Panc1 (cell line): ENCODE data around the gene DEAF1. TPM values are rescaled to one million over a fixed set of nuclear protein-coding genes. Genes with fewer than 3 reads are reported as not detected.

Experiments
- ATAC-seq: fragments of 200-7000 bp; cut with Tn5 transposase; 2 replicates; pipeline ENCODE4 v1.9.1; 2020; ENCODE audit warnings: mild to moderate bottlenecking, moderate library complexity
- BruUV-seq: library from RNA; stranded (reverse); fragments of 400-500 nt; replicated peaks from 2 replicates; lab custom pipeline; 2021; lab: Mats Ljungman, UMichigan
- CTCF ChIA-PET: fragments of 300-600 bp; sonication (Branson Sonifier 250); formaldehyde crosslinking; loops from one replicate; lab custom pipeline; 2022; ENCODE audit warnings: antibody characterized with exemption; lab: Charles Lee
- POLR2A ChIA-PET: fragments of 300-600 bp; sonication (Branson Sonifier 250); formaldehyde crosslinking; loops from one replicate; lab custom pipeline; 2022; ENCODE audit warnings: antibody characterized with exemption; lab: Charles Lee
- DNase-seq: peaks from one replicate; pipeline ENCODE4 v3.0.0-alpha.2; 2010; ENCODE audit warnings: low read depth, low spot score
- H3K27ac ChIP-seq: 2 replicates; pipeline ENCODE4 v1.5.1; 2011; ENCODE audit warnings: mild to moderate bottlenecking, low read length, inconsistent platforms
- H3K27me3 ChIP-seq: fragments of 200-500 bp; sonication (Bioruptor generic); 2 replicates; pipeline ENCODE4 v1.6.0; 2014; ENCODE audit warnings: low read length, inconsistent platforms; ENCODE audit not compliant: control insufficient read depth, insufficient read depth
- H3K36me3 ChIP-seq: fragments of 200-500 bp; sonication (Bioruptor generic); 2 replicates; pipeline ENCODE4 v1.5.1; 2014; ENCODE audit warnings: inconsistent platforms, mild to moderate bottlenecking, low read length, moderate library complexity; ENCODE audit not compliant: control insufficient read depth, insufficient read depth
- H3K4me1 ChIP-seq: 2 replicates; pipeline ENCODE4 v1.5.1; 2011; ENCODE audit warnings: inconsistent platforms, mild to moderate bottlenecking, low read length, moderate library complexity; ENCODE audit not compliant: control insufficient read depth, insufficient read depth
- H3K4me3 ChIP-seq, 2 experiments: 2 replicates each; pipeline ENCODE4 v1.5.1; 2011 to 2012; ENCODE audit warnings: low read depth in 2 of 2, low read length in 2 of 2, mild to moderate bottlenecking in 2 of 2, inconsistent platforms in 1 of 2, moderate library complexity in 1 of 2
- H3K9me3 ChIP-seq: fragments of 200-500 bp; sonication (Bioruptor generic); 2 replicates; pipeline ENCODE4 v1.5.1; 2014; ENCODE audit warnings: low read depth, mild to moderate bottlenecking, inconsistent platforms, low read length, moderate library complexity; ENCODE audit not compliant: control insufficient read depth, insufficient read depth
- POLR2AphosphoS5 ChIP-seq: IDR thresholded peaks from 2 replicates; pipeline ENCODE4 v1.6.1; 2012; ENCODE audit warnings: mild to moderate bottlenecking, low read depth, low read length, moderate library complexity
- SIN3A ChIP-seq: IDR thresholded peaks from 2 replicates; pipeline ENCODE4 v1.6.1; 2012; ENCODE audit warnings: low read depth, mild to moderate bottlenecking, low read length, moderate library complexity, borderline replicate concordance; ENCODE audit not compliant: insufficient read depth
- TCF7L2 ChIP-seq: IDR thresholded peaks from 2 replicates; pipeline ENCODE4 v1.6.1; 2011; ENCODE audit warnings: mild to moderate bottlenecking, low read depth, low read length, inconsistent platforms
- in situ Hi-C: cut with HindIII; loops from 2 replicates; pipeline ENCODE4 v1.10.0; 2016; ENCODE audit warnings: low sequenced_read_pairs, low pct_unique_long_range_greater_than_20kb
- intact Hi-C: fragments of 100-400 bp; cut with micrococcal nuclease; formaldehyde crosslinking; loops from one replicate; pipeline ENCODE4 v1.10.0; 2022; ENCODE audit not compliant: unreplicated experiment
- total RNA-seq: library from RNA; stranded (reverse); gene quantifications from one replicate; pipeline ENCODE4 v1.2.1, GENCODE V29; 2021; ENCODE audit not compliant: unreplicated experiment
- TF ChIP-seq, protein P1 (sequence below), 2 experiments: IDR thresholded peaks; 2 replicates each; pipeline ENCODE4 v1.6.1; 2011 to 2012; ENCODE audit warnings: low read depth in 2 of 2, control low read depth in 1 of 2, low read length in 1 of 2, mild to moderate bottlenecking in 1 of 2, moderate library complexity in 1 of 2; ENCODE audit not compliant: insufficient read depth in 1 of 2
- TF ChIP-seq, protein P2 (sequence below): fragments of 450-650 bp; IDR thresholded peaks from 2 replicates; pipeline ENCODE4 v1.5.1; 2017; ENCODE audit warnings: mild to moderate bottlenecking

DEAF1 gene
- total RNA-seq, 1 experiment from 2014 or later, result 105 TPM

DNA sequence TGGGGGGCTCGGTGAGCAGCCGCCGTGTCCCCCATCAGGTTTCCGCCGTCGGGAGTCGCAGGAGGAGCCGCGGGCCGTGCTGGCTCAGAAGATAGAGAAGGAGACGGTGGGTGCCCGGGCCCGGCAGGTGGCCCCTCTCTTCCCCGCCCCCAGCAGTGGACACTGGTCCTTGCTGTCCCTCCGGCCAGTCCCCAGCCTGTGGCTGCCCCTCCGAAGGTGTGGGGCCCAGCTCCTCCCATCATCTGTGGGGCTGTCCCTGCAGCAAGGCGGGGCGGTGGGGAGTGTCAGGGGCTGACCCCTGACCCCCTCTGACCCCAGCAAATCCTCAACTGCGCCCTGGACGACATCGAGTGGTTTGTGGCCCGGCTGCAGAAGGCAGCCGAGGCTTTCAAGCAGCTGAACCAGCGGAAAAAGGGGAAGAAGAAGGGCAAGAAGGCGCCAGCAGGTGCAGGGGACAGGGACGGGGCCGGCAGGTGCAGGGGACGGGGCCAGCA is 26.3 kb upstream of the DEAF1 start:
- intact Hi-C loops, result loop anchor here (5.0 to 10.0 kb wide), 2 partner anchors 59 to 166 kb away; no protein-coding TSS in a partner anchor
- Histone ChIP-seq H3K36me3 (peaks cover 5% of the 10 kb centered on the region; the same call in 1 of the 2 replicates), H3K27ac (no peak overlapping the region), H3K4me3 (no peak overlapping the region), H3K4me1 (peaks cover 6% of the 10 kb centered on the region), H3K9me3 (no peaks in the 10 kb centered on the region), H3K27me3 (no peaks in the 10 kb centered on the region)
- CTCF ChIA-PET, result interaction anchor here (1.0 to 1.4 kb wide), 2 partner anchors 14 to 17 kb away, joined by 4 to 5 read pairs; no protein-coding TSS in a partner anchor
- in situ Hi-C loops, result no loop called here
- DNase-seq (no peak), ATAC-seq (no peak)
- TF ChIP-seq, protein P1, sequence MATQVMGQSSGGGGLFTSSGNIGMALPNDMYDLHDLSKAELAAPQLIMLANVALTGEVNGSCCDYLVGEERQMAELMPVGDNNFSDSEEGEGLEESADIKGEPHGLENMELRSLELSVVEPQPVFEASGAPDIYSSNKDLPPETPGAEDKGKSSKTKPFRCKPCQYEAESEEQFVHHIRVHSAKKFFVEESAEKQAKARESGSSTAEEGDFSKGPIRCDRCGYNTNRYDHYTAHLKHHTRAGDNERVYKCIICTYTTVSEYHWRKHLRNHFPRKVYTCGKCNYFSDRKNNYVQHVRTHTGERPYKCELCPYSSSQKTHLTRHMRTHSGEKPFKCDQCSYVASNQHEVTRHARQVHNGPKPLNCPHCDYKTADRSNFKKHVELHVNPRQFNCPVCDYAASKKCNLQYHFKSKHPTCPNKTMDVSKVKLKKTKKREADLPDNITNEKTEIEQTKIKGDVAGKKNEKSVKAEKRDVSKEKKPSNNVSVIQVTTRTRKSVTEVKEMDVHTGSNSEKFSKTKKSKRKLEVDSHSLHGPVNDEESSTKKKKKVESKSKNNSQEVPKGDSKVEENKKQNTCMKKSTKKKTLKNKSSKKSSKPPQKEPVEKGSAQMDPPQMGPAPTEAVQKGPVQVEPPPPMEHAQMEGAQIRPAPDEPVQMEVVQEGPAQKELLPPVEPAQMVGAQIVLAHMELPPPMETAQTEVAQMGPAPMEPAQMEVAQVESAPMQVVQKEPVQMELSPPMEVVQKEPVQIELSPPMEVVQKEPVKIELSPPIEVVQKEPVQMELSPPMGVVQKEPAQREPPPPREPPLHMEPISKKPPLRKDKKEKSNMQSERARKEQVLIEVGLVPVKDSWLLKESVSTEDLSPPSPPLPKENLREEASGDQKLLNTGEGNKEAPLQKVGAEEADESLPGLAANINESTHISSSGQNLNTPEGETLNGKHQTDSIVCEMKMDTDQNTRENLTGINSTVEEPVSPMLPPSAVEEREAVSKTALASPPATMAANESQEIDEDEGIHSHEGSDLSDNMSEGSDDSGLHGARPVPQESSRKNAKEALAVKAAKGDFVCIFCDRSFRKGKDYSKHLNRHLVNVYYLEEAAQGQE (IDR thresholded peaks at IDR 0.05; ENCODE audit: insufficient read depth in 1 of 2, low read depth in 2 of 2, low read length in 1 of 2), result no peak
- TF ChIP-seq TCF7L2 (no peak), POLR2AphosphoS5 (no peak), SIN3A (no peak)
- TF ChIP-seq, protein P2, sequence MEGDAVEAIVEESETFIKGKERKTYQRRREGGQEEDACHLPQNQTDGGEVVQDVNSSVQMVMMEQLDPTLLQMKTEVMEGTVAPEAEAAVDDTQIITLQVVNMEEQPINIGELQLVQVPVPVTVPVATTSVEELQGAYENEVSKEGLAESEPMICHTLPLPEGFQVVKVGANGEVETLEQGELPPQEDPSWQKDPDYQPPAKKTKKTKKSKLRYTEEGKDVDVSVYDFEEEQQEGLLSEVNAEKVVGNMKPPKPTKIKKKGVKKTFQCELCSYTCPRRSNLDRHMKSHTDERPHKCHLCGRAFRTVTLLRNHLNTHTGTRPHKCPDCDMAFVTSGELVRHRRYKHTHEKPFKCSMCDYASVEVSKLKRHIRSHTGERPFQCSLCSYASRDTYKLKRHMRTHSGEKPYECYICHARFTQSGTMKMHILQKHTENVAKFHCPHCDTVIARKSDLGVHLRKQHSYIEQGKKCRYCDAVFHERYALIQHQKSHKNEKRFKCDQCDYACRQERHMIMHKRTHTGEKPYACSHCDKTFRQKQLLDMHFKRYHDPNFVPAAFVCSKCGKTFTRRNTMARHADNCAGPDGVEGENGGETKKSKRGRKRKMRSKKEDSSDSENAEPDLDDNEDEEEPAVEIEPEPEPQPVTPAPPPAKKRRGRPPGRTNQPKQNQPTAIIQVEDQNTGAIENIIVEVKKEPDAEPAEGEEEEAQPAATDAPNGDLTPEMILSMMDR, result no peak
- BruUV-seq, result TSS peak; percentile 61
- POLR2A ChIA-PET, result interaction anchor here (0.8 kb wide), 1 partner anchor 26 kb away, joined by 3 read pairs; the partner anchor contains the start of genes DEAF1 and TMEM80

DNA sequence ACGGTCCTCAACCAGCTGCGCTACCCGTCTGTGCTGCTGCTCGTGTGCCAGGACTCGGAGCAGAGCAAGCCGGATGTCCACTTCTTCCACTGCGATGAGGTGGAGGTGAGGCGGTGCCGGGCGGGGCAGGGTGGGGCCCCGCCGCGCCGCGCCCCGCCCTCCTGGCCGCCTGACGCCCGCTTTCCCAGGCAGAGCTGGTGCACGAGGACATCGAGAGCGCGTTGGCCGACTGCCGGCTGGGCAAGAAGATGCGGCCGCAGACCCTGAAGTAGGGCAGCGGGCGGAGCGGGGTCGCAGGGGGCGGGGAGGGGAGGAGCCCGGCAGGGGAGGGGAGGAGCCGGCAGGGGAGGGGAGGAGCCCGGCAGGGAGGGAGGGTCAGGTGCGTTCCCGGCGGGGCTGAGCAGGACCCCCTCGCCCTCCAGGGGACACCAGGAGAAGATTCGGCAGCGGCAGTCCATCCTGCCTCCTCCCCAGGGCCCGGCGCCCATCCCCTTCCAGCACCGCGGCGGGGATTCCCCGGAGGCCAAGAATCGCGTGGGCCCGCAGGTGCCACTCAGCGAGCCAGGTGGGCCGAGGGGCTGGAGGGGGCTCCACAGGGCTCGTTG is 25.7 kb upstream of the DEAF1 start:
- in situ Hi-C loops (no loop called here), intact Hi-C loops (loop anchor here (5.0 to 10.0 kb wide), 2 partner anchors 58 to 166 kb away; no protein-coding TSS in a partner anchor)
- H3K4me3 ChIP-seq, result no peak overlapping the region
- no peaks in the 10 kb centered on the region for H3K27me3 ChIP-seq
- peaks cover 5% of the 10 kb centered on the region; the same call in 1 of the 2 replicates for H3K36me3 ChIP-seq
- TF ChIP-seq TCF7L2 (no peak), SIN3A (no peak)
- TF ChIP-seq, protein P2, result no peak
- H3K9me3 ChIP-seq, result no peaks in the 10 kb centered on the region
- ChIA-PET CTCF (interaction anchor here (0.6 to 1.0 kb wide), 2 partner anchors 24 to 50 kb away, joined by 5 read pairs; no protein-coding TSS in a partner anchor), POLR2A (interaction anchor here (0.6 to 0.8 kb wide), 2 partner anchors 25 to 28 kb away, joined by 3 read pairs; partner anchors contain the start of genes DEAF1 and TMEM80)
- no peak overlapping the region for H3K27ac ChIP-seq
- no peak for DNase-seq
- peaks cover 5% of the 10 kb centered on the region; the same call in 1 of the 2 replicates for H3K4me1 ChIP-seq
- ATAC-seq, result peak; percentile 54
- no TSS peak for BruUV-seq
